HG03280 (cell line): ENCODE measurements around the gene KIDINS220.
"Not testable (repeated sequence)": the region's sequence is repeated elsewhere in the genome, so short reads cannot be mapped to it uniquely, and the experiment has no call there.

Experiments used
- ATAC-seq: cut with Tn5 transposase; IDR thresholded peaks from one replicate; pipeline ENCODE4 v1.9.1; 2021; ENCODE audit warnings: mild to moderate bottlenecking, moderate library complexity; ENCODE audit not compliant: unreplicated experiment

The KIDINS220 gene

GRCh38 chr2:8754106-8754776 is 83.2 kb downstream of the KIDINS220 start:
- no peak for ATAC-seq

GRCh38 chr2:8753609-8754008 is 83.8 kb downstream of the KIDINS220 start:
- no peak for ATAC-seq

- no peak for ATAC-seq
Measured at GRCh38 chr2:8752385-8752784, 85.0 kb downstream of the KIDINS220 start.

GRCh38 chr2:8750221-8750620 is 87.2 kb downstream of the KIDINS220 start:
- no peak for ATAC-seq

- ATAC-seq = no peak
Measured at GRCh38 chr2:8743261-8743660, 94.2 kb downstream of the KIDINS220 start.

- no peak for ATAC-seq
Measured at GRCh38 chr2:8740136-8740535, 97.3 kb downstream of the KIDINS220 start.

GRCh38 chr2:8737571-8738175 is 99.7 kb downstream of the KIDINS220 start:
- ATAC-seq = no peak

GRCh38 chr2:8732601-8733000 is 104.8 kb downstream of the KIDINS220 start:
- no peak for ATAC-seq

GRCh38 chr2:8729939-8730338 is 107.5 kb downstream of the KIDINS220 start:
- ATAC-seq = no peak

GRCh38 chr2:8729101-8729500 is 108.3 kb downstream of the KIDINS220 start:
- ATAC-seq = not testable (repeated sequence)

GRCh38 chr2:8728305-8729015 is 109.0 kb downstream of the KIDINS220 start:
- no peak for ATAC-seq

GRCh38 chr2:8725838-8726237 is 111.6 kb downstream of the KIDINS220 start:
- ATAC-seq = no peak

GRCh38 chr2:8722986-8723385 is 114.4 kb downstream of the KIDINS220 start:
- no peak for ATAC-seq

- ATAC-seq = no peak
Measured at GRCh38 chr2:8721410-8721809, 116.0 kb downstream of the KIDINS220 start.

GRCh38 chr2:8720741-8721140 is 116.7 kb downstream of the KIDINS220 start:
- ATAC-seq = no peak

GRCh38 chr2:8719528-8719927 is 117.9 kb downstream of the KIDINS220 start:
- ATAC-seq = no peak

- no peak for ATAC-seq
Measured at GRCh38 chr2:8714971-8715370, 122.4 kb downstream of the KIDINS220 start.

- ATAC-seq = no peak
Measured at GRCh38 chr2:8714283-8714682, 123.1 kb downstream of the KIDINS220 start.

GRCh38 chr2:8710951-8711350 is 126.5 kb downstream of the KIDINS220 start:
- ATAC-seq = no peak

GRCh38 chr2:8709611-8710010 is 127.8 kb downstream of the KIDINS220 start:
- no peak for ATAC-seq

- ATAC-seq = no peak
Measured at GRCh38 chr2:8704906-8705305, 132.5 kb downstream of the KIDINS220 start.
